ENCODE results near the gene CPXM2.
A peak's percentile ranks its signal among the peaks of the same experiment; 100 is the strongest.

Gene CPXM2

DNA sequence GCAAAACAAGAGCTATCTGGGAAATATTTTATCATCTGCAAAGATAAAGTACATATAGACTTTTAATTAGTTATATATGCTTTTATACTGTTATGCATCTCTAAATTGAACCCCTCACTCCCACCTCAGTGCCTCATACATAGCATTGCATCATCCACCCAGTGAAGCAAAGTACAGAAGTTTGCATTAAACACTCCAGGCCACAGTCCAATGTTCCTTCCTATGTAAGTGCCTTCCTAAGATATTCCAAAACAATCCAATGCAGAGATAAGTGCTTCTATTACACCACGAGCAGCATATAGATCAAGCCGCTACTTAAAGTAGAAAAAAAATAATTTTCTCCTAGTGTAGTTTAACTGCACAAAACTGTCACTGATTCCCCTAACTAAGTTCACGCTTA lies 3.4 kb downstream of the CPXM2 start:
- no peaks in the 10 kb centered on the region for H3K9me3 Mint-ChIP-seq
- no peak overlapping the region for H3K27ac Mint-ChIP-seq
- no peaks in the 10 kb centered on the region for H3K4me1 Mint-ChIP-seq
- H3K4me3 Mint-ChIP-seq: no peak overlapping the region
- DNase-seq (no peak), ATAC-seq (no peak)
- peaks cover 44% of the 10 kb centered on the region for H3K27me3 Mint-ChIP-seq

DNA sequence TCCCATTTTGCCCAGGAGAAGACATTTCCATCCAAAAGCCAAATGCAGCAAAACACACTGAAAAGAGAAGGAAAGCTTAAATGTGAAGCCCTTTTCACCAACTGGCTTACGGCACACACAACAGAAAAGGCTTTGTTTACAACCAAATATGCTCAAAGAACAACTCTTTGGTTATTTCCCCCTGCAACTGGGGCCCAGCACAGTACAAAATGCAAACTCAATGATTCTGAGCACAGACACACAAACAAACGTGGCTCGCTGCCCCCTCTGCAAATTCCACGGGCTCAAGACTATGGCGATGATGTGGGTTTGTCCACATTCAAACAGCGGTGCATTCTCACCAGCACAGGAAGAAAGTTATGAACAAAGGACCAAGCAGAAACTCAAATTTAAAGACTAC lies 5.3 kb downstream of the CPXM2 start:
- ATAC-seq (no peak), DNase-seq (no peak)
- Mint-ChIP-seq H3K27ac (no peak overlapping the region), H3K4me3 (no peak overlapping the region), H3K9me3 (no peaks in the 10 kb centered on the region), H3K4me1 (no peaks in the 10 kb centered on the region), H3K27me3 (peaks cover 30% of the 10 kb centered on the region)

DNA sequence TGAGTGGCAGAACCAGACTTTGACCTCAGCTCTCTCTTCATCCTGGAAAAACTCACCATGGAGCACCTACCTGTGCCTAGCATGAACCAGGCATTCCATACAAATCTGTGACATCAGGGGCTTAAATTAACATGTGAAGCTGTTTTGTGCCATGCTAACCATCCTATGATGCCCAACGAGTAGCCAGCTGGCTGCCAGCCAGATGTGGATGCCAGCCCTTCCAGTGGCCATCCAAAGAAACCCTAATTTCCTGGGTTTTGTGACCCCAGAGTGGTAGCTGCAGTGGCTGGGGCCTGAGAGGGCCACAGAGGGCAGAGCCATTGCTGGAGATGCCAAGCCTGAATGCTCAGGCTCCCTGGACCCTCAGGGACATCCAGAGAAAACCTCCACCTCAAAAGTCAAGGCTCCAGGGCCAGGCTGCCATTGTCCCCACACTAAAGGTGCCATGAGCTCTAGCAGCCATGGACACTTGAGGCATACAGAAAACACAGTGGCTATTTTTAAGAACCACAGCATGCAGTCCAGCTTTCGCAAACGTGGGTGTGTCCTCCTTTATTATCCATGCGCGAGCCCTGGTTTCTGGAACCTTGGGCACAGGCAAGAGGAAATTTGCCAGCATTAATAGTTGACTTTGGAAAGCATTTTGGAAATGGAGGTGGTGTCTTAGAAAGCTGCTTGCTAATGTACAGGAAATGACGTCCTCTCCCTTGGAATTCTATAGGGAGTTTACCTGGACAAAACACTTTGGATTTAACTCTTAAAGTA lies 6.0 kb downstream of the CPXM2 start:
- no peak for ATAC-seq
- Mint-ChIP-seq H3K27me3 (peaks cover 23% of the 10 kb centered on the region), H3K27ac (no peak overlapping the region), H3K4me1 (no peaks in the 10 kb centered on the region), H3K9me3 (no peaks in the 10 kb centered on the region), H3K4me3 (no peak overlapping the region)
- DNase-seq: no peak

DNA sequence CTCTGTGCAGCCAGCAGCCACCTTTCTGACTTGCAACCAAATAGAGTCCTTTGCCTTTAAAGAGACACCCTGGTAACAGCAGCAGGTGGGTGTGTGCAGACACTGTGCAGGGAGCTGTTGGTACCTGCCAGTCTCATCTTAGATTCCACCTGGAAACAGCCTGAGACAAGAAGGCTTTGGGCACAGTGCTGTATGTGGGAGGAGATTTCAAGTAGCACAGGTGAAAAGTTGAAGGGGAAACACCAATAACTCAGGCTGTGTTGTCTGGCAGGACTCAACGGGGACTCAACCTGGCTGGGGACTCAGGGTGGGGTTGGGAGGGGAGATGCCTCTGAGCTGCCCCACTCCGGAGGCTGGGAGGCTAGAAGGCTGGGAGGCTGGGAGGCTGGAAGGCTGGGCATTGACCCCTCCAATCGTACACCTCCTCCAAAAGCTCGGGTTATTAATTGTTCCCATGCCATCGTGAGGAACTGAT lies 6.7 kb downstream of the CPXM2 start:
- no peaks in the 10 kb centered on the region for H3K9me3 Mint-ChIP-seq
- H3K4me3 Mint-ChIP-seq: no peak overlapping the region
- H3K27ac Mint-ChIP-seq: no peak overlapping the region
- H3K4me1 Mint-ChIP-seq: no peaks in the 10 kb centered on the region
- DNase-seq (no peak), ATAC-seq (no peak)
- H3K27me3 Mint-ChIP-seq: peaks cover 16% of the 10 kb centered on the region

DNA sequence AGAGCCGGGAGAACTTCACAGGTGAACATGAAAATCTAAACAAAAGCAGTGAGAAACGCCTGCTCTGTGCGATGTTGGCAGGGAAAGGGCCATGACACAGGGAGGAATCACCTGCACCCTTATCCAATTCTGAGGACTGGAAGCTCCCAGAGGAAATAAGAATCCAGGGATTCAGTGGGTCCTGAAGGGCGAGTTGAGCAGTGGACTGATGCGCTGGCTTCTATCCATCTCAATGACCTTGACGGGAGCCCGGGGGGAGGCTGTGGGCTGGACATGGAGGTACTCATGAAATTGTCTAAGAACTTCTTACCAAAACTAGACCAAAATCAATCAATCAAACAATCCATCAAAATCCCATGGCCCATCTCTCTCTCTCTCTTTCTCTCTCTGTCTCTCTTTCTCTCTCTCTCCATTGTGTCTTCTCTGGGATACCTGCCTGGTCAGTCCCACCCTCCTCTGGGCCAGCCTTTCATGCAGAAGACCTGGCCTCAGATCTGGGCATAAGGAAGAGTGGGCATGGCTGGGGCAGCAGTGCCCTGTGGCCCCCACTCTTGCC lies 7.2 kb downstream of the CPXM2 start:
- H3K27me3 Mint-ChIP-seq: peaks cover 13% of the 10 kb centered on the region
- no peak overlapping the region for H3K4me3 Mint-ChIP-seq
- H3K4me1 Mint-ChIP-seq: no peaks in the 10 kb centered on the region
- no peak overlapping the region for H3K27ac Mint-ChIP-seq
- no peak for DNase-seq
- no peak for ATAC-seq
- no peaks in the 10 kb centered on the region for H3K9me3 Mint-ChIP-seq

DNA sequence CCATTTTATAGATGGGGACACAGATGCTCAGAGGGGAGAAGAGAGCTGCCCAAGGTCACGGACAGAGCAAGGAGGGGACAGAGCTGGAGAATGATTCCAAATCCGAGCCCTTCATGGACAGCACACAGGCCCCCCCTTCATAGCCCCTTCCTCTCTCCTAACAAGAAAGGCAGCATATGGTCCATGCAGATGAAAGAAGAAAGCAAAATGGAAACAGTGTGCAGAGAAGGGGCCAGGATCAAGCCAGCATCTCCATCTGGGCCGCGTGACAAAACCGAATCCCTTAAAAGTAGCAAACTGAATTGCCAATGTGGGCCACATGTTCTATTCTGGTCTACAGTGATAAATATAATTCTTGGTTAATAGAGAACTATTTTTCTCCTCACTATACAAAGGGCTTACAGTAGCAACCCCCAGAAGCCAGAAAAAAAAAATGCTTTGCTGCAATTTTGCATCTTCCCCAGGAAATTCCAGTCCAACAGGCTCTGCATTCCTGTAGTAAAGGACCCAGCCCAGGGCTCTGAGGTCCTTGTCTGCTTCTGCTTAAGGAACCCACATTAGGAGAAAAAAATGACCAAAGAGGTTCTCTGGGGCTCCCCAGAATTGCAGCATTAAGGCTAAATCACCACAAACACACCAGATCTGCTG lies 7.8 kb downstream of the CPXM2 start:
- Mint-ChIP-seq H3K4me3 (no peak overlapping the region), H3K27ac (no peak overlapping the region), H3K9me3 (no peaks in the 10 kb centered on the region), H3K4me1 (no peaks in the 10 kb centered on the region), H3K27me3 (peaks cover 9% of the 10 kb centered on the region)
- no peak for ATAC-seq
- no peak for DNase-seq

DNA sequence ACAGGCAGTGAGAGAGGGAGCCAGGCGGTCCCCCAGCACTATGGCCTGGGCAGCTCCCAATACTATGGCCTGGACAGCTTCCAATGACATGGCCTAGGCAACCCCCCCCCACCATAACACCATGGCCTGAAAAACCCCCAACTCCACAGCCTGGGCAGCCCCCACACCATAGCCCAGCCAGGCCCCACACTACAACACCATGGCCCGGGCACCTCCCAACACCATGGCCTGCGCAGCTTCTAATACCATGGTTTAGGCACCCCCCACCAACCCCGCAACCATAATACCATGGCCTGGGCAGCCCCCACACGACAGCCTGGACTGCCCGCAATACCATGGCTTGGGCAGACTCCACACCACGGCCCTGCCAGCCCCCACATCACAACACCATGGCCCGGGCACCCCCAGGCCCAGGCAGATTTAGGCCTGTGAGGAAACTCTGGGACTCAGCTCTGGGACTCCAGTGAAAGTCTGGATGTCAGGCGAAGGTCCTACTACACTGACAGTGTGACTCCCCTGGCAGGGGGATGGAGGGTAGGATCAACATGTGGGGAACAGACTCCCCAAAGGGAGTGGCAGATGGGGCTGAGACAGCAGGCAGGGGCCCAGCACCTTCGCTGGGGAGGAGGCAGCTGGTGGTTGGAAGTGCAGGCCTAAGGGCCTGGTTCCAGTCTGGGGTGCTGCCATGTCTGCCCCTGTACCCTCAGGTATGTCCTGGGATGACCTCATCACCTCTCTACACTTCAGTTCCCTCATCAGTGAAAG lies 8.7 kb downstream of the CPXM2 start:
- Mint-ChIP-seq H3K9me3 (no peaks in the 10 kb centered on the region), H3K4me3 (no peak overlapping the region), H3K27me3 (no peaks in the 10 kb centered on the region), H3K27ac (no peak overlapping the region), H3K4me1 (no peaks in the 10 kb centered on the region)
- DNase-seq (no peak), ATAC-seq (no peak)

DNA sequence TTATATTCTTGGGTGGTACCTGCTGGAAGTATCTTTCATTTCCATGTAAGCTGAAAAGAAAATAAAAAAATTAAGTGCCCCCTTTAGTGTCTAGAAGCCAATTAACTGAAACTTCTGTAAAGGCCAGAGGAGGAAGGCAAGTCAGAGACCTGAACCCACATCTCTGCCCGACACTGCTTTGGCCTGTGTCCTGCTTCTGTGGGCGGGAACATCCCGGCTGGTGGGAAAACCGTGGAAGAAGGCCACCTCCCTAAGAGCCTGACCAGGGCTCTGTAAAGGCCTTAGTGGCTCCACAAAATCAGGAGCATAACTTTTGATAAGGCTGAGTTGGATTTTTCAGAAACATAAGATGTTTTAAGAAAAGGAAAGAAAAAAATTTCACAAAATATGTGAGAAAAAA lies 9.4 kb downstream of the CPXM2 start:
- no peak for DNase-seq
- Mint-ChIP-seq H3K4me1 (no peaks in the 10 kb centered on the region), H3K9me3 (no peaks in the 10 kb centered on the region), H3K4me3 (no peak overlapping the region), H3K27ac (no peak overlapping the region), H3K27me3 (no peaks in the 10 kb centered on the region)
- ATAC-seq: no peak

DNA sequence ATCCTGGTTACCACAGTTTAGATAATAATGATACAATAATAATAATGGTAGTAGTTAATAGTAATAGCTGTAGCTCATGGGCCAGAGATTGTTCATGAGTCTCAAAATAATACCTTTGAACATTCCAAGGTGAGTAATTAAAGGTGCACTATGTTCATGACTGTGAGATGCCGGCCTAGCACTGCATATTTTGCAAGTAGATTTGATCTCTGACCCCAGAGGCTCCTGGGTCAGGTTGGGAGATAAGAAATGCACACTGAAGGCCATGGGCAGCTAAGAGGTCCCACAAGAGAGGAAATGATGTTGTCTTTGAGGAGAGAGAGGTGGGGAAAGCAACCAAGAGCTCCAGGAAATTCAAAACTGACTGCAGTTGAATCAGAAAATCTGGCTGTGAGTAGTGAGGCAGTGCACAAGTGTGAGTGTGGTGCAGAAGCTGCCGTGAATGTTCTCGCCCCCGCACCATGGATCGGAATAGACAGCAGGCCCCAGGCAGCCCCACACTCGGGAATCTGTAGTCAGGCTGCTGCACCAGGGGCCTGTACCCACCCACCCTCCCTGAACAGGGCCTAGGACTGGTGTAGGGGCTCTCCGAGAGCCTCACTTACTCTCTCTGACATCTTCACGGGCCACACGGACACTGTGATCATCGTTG lies 11.9 kb downstream of the CPXM2 start:
- Mint-ChIP-seq H3K4me1 (no peaks in the 10 kb centered on the region), H3K27me3 (no peaks in the 10 kb centered on the region), H3K4me3 (no peak overlapping the region), H3K27ac (no peak overlapping the region), H3K9me3 (no peaks in the 10 kb centered on the region)
- ATAC-seq (no peak), DNase-seq (no peak)

DNA sequence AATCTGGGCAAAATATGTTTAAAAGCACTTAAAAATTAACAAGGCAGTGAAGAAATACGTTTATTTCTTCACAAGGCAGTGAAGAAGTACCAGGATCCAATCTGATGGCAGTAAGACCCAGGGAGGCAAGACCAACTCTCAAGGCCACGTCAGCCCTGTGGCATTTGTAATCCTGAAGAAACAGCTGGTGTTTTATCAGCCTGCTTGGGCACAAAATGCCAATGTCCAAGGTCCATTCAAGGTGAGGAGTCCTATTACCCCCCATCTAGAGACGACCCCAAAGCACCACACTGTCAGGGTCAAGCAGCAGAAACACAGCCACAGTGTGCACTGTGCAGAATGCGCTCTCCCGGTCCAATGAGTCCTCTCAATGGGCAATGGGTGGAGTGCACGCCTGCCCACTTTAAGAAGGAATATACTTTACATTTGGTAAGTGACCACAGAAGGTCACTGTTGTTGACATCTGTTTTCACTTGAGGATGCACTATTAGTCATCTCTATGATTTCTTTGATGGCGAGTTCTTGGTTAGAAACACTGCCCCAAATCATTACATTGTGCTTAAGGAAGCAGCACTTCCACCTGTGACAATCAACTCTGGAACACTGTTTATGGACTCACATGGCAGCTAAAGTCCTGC lies 12.8 kb downstream of the CPXM2 start:
- no peak overlapping the region for H3K27ac Mint-ChIP-seq
- H3K4me3 Mint-ChIP-seq: no peak overlapping the region
- no peak for ATAC-seq
- no peaks in the 10 kb centered on the region for H3K4me1 Mint-ChIP-seq
- no peaks in the 10 kb centered on the region for H3K27me3 Mint-ChIP-seq
- no peak for DNase-seq
- H3K9me3 Mint-ChIP-seq: no peaks in the 10 kb centered on the region

DNA sequence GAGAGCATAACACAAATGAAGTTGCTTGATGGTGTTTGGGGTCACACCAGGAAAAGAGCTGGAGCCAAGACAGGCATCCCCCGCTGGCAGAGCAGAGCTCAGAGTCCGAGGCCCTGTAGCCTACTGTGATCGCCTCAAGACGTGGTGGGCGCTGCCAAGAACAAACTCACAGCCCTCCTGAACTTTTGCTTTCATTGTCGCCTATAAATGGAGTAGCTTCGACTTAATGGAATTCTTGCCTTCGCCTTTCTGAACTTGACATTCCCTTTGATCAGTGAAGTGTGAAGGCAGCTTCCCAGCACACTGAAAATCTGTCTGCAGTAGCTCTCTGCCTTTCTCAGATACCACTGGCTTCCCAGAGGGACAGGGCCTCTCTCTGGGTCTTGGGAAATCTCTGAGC lies 21.3 kb downstream of the CPXM2 start:
- Mint-ChIP-seq H3K9me3 (no peaks in the 10 kb centered on the region), H3K4me3 (no peak overlapping the region), H3K27ac (no peak overlapping the region), H3K27me3 (peaks cover 11% of the 10 kb centered on the region), H3K4me1 (no peaks in the 10 kb centered on the region)
- DNase-seq (no peak), ATAC-seq (no peak)

DNA sequence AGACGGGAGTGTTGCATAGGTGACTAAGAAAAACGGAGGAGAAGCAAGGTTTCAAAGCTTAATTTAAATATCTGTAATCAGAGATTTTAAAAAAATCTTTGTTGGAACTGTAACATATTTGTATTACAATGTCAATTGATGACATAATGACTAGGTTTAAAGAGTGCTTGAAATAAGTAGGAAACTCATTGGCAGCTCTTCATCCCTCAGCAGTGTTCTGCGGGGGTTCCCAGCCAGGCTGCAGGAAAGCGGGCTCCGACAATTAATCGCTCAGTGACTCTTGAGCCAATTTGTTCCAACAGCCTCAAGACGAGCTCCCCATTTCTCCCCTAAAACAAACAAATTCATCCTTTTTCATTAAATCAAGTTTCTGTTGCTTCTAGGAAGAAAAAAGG lies 22.6 kb downstream of the CPXM2 start:
- Mint-ChIP-seq H3K4me3 (no peak overlapping the region), H3K27me3 (peaks cover 15% of the 10 kb centered on the region), H3K9me3 (no peaks in the 10 kb centered on the region), H3K4me1 (no peaks in the 10 kb centered on the region), H3K27ac (no peak overlapping the region)
- DNase-seq (no peak), ATAC-seq (no peak)

DNA sequence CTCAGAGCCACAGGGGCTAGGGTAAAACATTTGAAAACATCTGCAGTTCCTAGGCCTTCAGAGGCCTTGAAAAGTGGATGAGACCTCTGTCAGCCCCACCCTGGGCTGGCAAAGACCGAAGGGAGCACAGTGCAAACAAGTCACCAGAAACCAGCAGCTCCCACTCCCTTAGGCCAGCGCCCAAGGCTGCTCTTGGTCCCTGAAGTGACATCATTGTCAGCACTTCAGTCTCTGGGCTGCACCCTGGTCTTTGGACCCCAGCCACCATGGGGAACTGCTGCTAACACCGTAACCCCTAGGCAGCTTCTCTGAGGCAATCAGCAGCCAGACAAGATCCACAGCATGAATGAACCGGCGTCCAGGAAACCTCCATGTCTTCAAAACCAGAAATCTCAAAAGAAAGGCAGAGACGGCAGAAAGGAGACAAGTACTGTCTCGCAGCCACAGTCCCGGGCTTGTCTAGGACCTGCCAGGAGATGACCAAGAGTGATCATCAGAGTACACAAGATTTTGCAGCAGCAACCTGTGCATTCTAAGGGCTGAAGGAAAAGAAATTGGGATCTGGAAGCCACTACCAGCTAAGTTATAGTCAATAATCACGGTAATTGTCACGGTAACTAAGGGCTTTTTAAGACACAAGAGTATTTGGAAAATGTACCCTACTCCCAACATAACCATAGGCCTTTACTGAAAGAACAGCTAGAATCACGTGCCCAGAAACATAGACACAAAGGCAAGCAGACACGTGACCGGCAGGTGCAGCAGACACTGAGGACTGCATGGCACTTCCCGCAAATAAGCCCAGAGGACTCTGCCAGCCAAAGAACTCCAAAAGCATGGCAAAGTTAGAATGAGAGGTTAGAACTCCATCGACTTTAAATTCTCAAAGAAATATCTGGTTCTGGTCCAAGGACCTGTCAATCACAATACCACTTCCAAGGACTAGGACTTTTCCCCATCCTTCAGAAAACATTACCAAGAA lies 23.3 kb downstream of the CPXM2 start:
- DNase-seq (no peak), ATAC-seq (no peak)
- Mint-ChIP-seq H3K4me1 (no peaks in the 10 kb centered on the region), H3K9me3 (no peaks in the 10 kb centered on the region), H3K4me3 (no peak overlapping the region), H3K27ac (peak overlapping the region in 1 of 2 donors; percentile 15), H3K27me3 (peaks cover 19% of the 10 kb centered on the region)

DNA sequence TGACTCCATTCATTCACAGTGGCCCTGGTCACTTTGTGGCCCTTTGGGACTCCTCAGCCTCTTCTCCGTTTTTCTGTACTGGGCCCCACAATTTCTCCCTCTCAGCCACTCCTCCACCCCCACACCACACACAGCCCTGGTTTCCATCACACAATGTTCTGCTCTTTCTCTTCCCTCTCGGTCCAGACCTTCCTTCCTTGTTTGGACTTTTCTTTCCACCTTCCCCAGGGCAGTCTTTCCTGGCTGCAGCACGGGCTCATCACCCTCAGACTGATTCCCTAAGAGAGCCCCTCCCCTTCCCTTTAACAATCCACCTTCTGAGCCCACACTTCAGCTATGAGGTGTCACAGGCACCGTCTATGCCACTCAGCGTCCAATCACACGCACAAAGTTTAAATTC lies 25.7 kb downstream of the CPXM2 start:
- H3K27me3 Mint-ChIP-seq: peaks cover 25% of the 10 kb centered on the region
- no peak overlapping the region for H3K4me3 Mint-ChIP-seq
- no peak for DNase-seq
- H3K27ac Mint-ChIP-seq: no peak overlapping the region
- H3K9me3 Mint-ChIP-seq: no peaks in the 10 kb centered on the region
- no peak for ATAC-seq
- no peaks in the 10 kb centered on the region for H3K4me1 Mint-ChIP-seq

Measured in stimulated activated naive CD8-positive, alpha-beta T cell treated with anti-CD3 and anti-CD28 coated beads, Interleukin-15, amount 100 ng/mL, for 72 hours (primary cell).